Panc1 (cell line): Measurements from ENCODE around the gene RAB11FIP5. TPM values are rescaled to one million over a fixed set of nuclear protein-coding genes. Genes with fewer than 3 reads are reported as not detected.
A peak's percentile ranks its signal among the peaks of the same experiment; 100 is the strongest.

Experiments
- ATAC-seq: fragments of 200-7000 bp; cut with Tn5 transposase; 2 replicates; pipeline ENCODE4 v1.9.1; 2020; ENCODE audit warnings: mild to moderate bottlenecking, moderate library complexity
- BruUV-seq: library from RNA; stranded (reverse); fragments of 400-500 nt; replicated peaks from 2 replicates; lab custom pipeline; 2021; lab: Mats Ljungman, UMichigan
- CTCF ChIA-PET: fragments of 300-600 bp; sonication (Branson Sonifier 250); formaldehyde crosslinking; loops from one replicate; lab custom pipeline; 2022; ENCODE audit warnings: antibody characterized with exemption; lab: Charles Lee
- POLR2A ChIA-PET: fragments of 300-600 bp; sonication (Branson Sonifier 250); formaldehyde crosslinking; loops from one replicate; lab custom pipeline; 2022; ENCODE audit warnings: antibody characterized with exemption; lab: Charles Lee
- DNase-seq: peaks from one replicate; pipeline ENCODE4 v3.0.0-alpha.2; 2010; ENCODE audit warnings: low read depth, low spot score
- H3K27ac ChIP-seq: 2 replicates; pipeline ENCODE4 v1.5.1; 2011; ENCODE audit warnings: mild to moderate bottlenecking, low read length, inconsistent platforms
- H3K27me3 ChIP-seq: fragments of 200-500 bp; sonication (Bioruptor generic); 2 replicates; pipeline ENCODE4 v1.6.0; 2014; ENCODE audit warnings: low read length, inconsistent platforms; ENCODE audit not compliant: control insufficient read depth, insufficient read depth
- H3K36me3 ChIP-seq: fragments of 200-500 bp; sonication (Bioruptor generic); 2 replicates; pipeline ENCODE4 v1.5.1; 2014; ENCODE audit warnings: inconsistent platforms, mild to moderate bottlenecking, low read length, moderate library complexity; ENCODE audit not compliant: control insufficient read depth, insufficient read depth
- H3K4me1 ChIP-seq: 2 replicates; pipeline ENCODE4 v1.5.1; 2011; ENCODE audit warnings: inconsistent platforms, mild to moderate bottlenecking, low read length, moderate library complexity; ENCODE audit not compliant: control insufficient read depth, insufficient read depth
- H3K4me3 ChIP-seq, 2 experiments: 2 replicates each; pipeline ENCODE4 v1.5.1; 2011 to 2012; ENCODE audit warnings: low read depth in 2 of 2, low read length in 2 of 2, mild to moderate bottlenecking in 2 of 2, inconsistent platforms in 1 of 2, moderate library complexity in 1 of 2
- H3K9me3 ChIP-seq: fragments of 200-500 bp; sonication (Bioruptor generic); 2 replicates; pipeline ENCODE4 v1.5.1; 2014; ENCODE audit warnings: low read depth, mild to moderate bottlenecking, inconsistent platforms, low read length, moderate library complexity; ENCODE audit not compliant: control insufficient read depth, insufficient read depth
- CTCF ChIP-seq: fragments of 450-650 bp; IDR thresholded peaks from 2 replicates; pipeline ENCODE4 v1.5.1; 2017; ENCODE audit warnings: mild to moderate bottlenecking
- POLR2AphosphoS5 ChIP-seq: IDR thresholded peaks from 2 replicates; pipeline ENCODE4 v1.6.1; 2012; ENCODE audit warnings: mild to moderate bottlenecking, low read depth, low read length, moderate library complexity
- REST ChIP-seq, 2 experiments: IDR thresholded peaks; 2 replicates each; pipeline ENCODE4 v1.6.1; 2011 to 2012; ENCODE audit warnings: low read depth in 2 of 2, control low read depth in 1 of 2, low read length in 1 of 2, mild to moderate bottlenecking in 1 of 2, moderate library complexity in 1 of 2; ENCODE audit not compliant: insufficient read depth in 1 of 2
- SIN3A ChIP-seq: IDR thresholded peaks from 2 replicates; pipeline ENCODE4 v1.6.1; 2012; ENCODE audit warnings: low read depth, mild to moderate bottlenecking, low read length, moderate library complexity, borderline replicate concordance; ENCODE audit not compliant: insufficient read depth
- TCF7L2 ChIP-seq: IDR thresholded peaks from 2 replicates; pipeline ENCODE4 v1.6.1; 2011; ENCODE audit warnings: mild to moderate bottlenecking, low read depth, low read length, inconsistent platforms
- in situ Hi-C: cut with HindIII; loops from 2 replicates; pipeline ENCODE4 v1.10.0; 2016; ENCODE audit warnings: low sequenced_read_pairs, low pct_unique_long_range_greater_than_20kb
- intact Hi-C: fragments of 100-400 bp; cut with micrococcal nuclease; formaldehyde crosslinking; loops from one replicate; pipeline ENCODE4 v1.10.0; 2022; ENCODE audit not compliant: unreplicated experiment
- total RNA-seq: library from RNA; stranded (reverse); gene quantifications from one replicate; pipeline ENCODE4 v1.2.1, GENCODE V29; 2021; ENCODE audit not compliant: unreplicated experiment

Gene RAB11FIP5
- total RNA-seq, 1 experiment from 2014 or later, result 27.3 TPM

GRCh38 chr2:73074110-73075069 lies 38.4 kb downstream of the RAB11FIP5 start:
- ATAC-seq (no peak), DNase-seq (no peak)
- no TSS peak for BruUV-seq
- POLR2A ChIA-PET, result no interaction called here
- no peaks in the 10 kb centered on the region for H3K27me3 ChIP-seq
- TF ChIP-seq CTCF (no peak), SIN3A (no peak)
- peaks cover 10% of the 10 kb centered on the region for H3K4me1 ChIP-seq
- no peaks in the 10 kb centered on the region; the same call in 1 of the 2 replicates for H3K36me3 ChIP-seq
- H3K27ac ChIP-seq, result no peak overlapping the region
- CTCF ChIA-PET, result interaction anchor here (0.5 kb wide), 1 partner anchor 129 kb away, joined by 3 read pairs; no protein-coding TSS in a partner anchor
- in situ Hi-C loops (no loop called here), intact Hi-C loops (no loop called here)
- H3K4me3 ChIP-seq, result no peak overlapping the region
- H3K9me3 ChIP-seq, result no peaks in the 10 kb centered on the region

- ATAC-seq (no peak), DNase-seq (no peak)
- H3K9me3 ChIP-seq, result no peaks in the 10 kb centered on the region
- TF ChIP-seq TCF7L2, result no peak
- no peak for TF ChIP-seq SIN3A
- TF ChIP-seq REST (IDR thresholded peaks at IDR 0.05; ENCODE audit: insufficient read depth in 1 of 2, low read depth in 2 of 2, low read length in 1 of 2), result no peak
- TF ChIP-seq CTCF, result no peak
- TF ChIP-seq POLR2AphosphoS5, result no peak
- POLR2A ChIA-PET, result no interaction called here
- H3K4me1 ChIP-seq, result peaks cover 30% of the 10 kb centered on the region
- peak overlapping the region; percentile 89 for H3K27ac ChIP-seq
- no peaks in the 10 kb centered on the region for H3K27me3 ChIP-seq
- in situ Hi-C loops, result no loop called here
- H3K4me3 ChIP-seq, result no peak overlapping the region; a peak in 1 of 4 replicates
- no TSS peak for BruUV-seq
- intact Hi-C loops, result no loop called here
- no peaks in the 10 kb centered on the region; the same call in 1 of the 2 replicates for H3K36me3 ChIP-seq
- CTCF ChIA-PET, result no interaction called here
Measured at GRCh38 chr2:73072416-73072815, 40.3 kb downstream of the RAB11FIP5 start.
